Endothelial cell of umbilical vein (primary cell): ENCODE results near the gene CLTCL1. TPM values are rescaled to one million over a fixed set of nuclear protein-coding genes. Genes with fewer than 3 reads are reported as not detected.

Source experiments
- BruUV-seq: library from RNA; stranded (reverse); fragments of 400-500 nt; replicated peaks from 2 replicates; lab custom pipeline; 2021; lab: Mats Ljungman, UMichigan
- CTCF ChIA-PET: fragments of 300-600, 350-600 bp; sonication (Branson Sonifier 250); formaldehyde crosslinking; loops from one replicate; lab custom pipeline; 2021; ENCODE audit warnings: antibody characterized with exemption, inconsistent platforms; lab: Charles Lee
- POLR2A ChIA-PET: fragments of 300-600, 350-600 bp; sonication (Branson Sonifier 250); formaldehyde crosslinking; loops from one replicate; lab custom pipeline; 2021; ENCODE audit warnings: antibody characterized with exemption, inconsistent platforms; lab: Charles Lee
- DNase-seq: peaks from one replicate; pipeline ENCODE4 v3.0.0-alpha.2; 2011; ENCODE audit warnings: low read depth, low spot score
- FAIRE-seq: peaks from 2 replicates; lab custom pipeline; 2011; peaks lifted over from hg19 to GRCh38; lab: Jason Lieb, UNC
- H2AFZ ChIP-seq: 2 replicates; pipeline ENCODE4 v1.6.0; 2012; ENCODE audit warnings: low read depth, low read length, control low read depth, inconsistent platforms
- H3K27ac ChIP-seq: 2 replicates; pipeline ENCODE4 v1.5.1; 2011; ENCODE audit warnings: low read depth, mild to moderate bottlenecking, control low read depth, low read length, moderate library complexity; ENCODE audit not compliant: insufficient read depth
- H3K27me3 ChIP-seq, 2 experiments: 2 replicates each; pipeline versions ENCODE4 v1.6.0 to v1.6.1; 2011; ENCODE audit warnings: low read length in 2 of 2, mixed read lengths in 1 of 2; ENCODE audit not compliant: control insufficient read depth in 2 of 2, insufficient read depth in 2 of 2
- H3K36me3 ChIP-seq, 2 experiments: 2 replicates in 1 of 2; 3 replicates in 1 of 2; pipeline ENCODE4 v1.5.1; 2011; ENCODE audit warnings: low read length in 2 of 2, mild to moderate bottlenecking in 1 of 2, moderate library complexity in 1 of 2; ENCODE audit not compliant: control insufficient read depth in 2 of 2, insufficient read depth in 2 of 2; ENCODE audit errors: extremely low read depth in 1 of 2
- H3K4me1 ChIP-seq: 3 replicates; pipeline ENCODE4 v1.5.1; 2011; ENCODE audit warnings: mild to moderate bottlenecking, low read length; ENCODE audit not compliant: control insufficient read depth, insufficient read depth; ENCODE audit errors: extremely low read depth
- H3K4me2 ChIP-seq: 2 replicates; pipeline ENCODE4 v1.6.1; 2011; ENCODE audit warnings: low read length, control low read depth, mixed read lengths; ENCODE audit not compliant: insufficient read depth
- H3K4me3 ChIP-seq, 3 experiments: fragments of 200-600 bp in 1 of 3; sonication (generic), shearing (Covaris generic) in 1 of 3; replicated peaks in 1 of 3; 2 replicates each; pipeline ENCODE4 v1.5.1; 2011 to 2016; ENCODE audit warnings: control low read depth in 3 of 3, low read length in 3 of 3, mild to moderate bottlenecking in 2 of 3, inconsistent platforms in 1 of 3, low read depth in 1 of 3, moderate library complexity in 1 of 3; ENCODE audit not compliant: insufficient read depth in 1 of 3
- H3K79me2 ChIP-seq: 2 replicates; pipeline ENCODE4 v1.6.0; 2012; ENCODE audit warnings: low read length, inconsistent platforms; ENCODE audit not compliant: control insufficient read depth, insufficient read depth
- H3K9ac ChIP-seq: replicated peaks from 2 replicates; pipeline ENCODE3; 2011; ENCODE audit warnings: low read length, control low read depth; ENCODE audit not compliant: insufficient read depth; ENCODE audit errors: extremely low read depth
- H3K9me1 ChIP-seq: replicated peaks from 3 replicates; pipeline ENCODE4 v1.6.0; 2011; ENCODE audit warnings: mild to moderate bottlenecking, low read length; ENCODE audit not compliant: control insufficient read depth, insufficient read depth; ENCODE audit errors: extremely low read depth
- H3K9me3 ChIP-seq: replicated peaks from 2 replicates; pipeline ENCODE4 v1.5.1; 2012; ENCODE audit warnings: low read length, inconsistent platforms; ENCODE audit not compliant: control insufficient read depth, insufficient read depth
- H4K20me1 ChIP-seq: replicated peaks from 2 replicates; pipeline ENCODE3; 2011; ENCODE audit warnings: mild to moderate bottlenecking, low read length; ENCODE audit not compliant: control insufficient read depth, insufficient read depth; ENCODE audit errors: extremely low read depth
- EZH2 ChIP-seq: IDR thresholded peaks from 2 replicates; pipeline ENCODE4 v1.6.1; 2012; ENCODE audit warnings: borderline replicate concordance, low read depth, mild to moderate bottlenecking, moderate library complexity, low read length, inconsistent platforms; ENCODE audit not compliant: severe bottlenecking
- FOS ChIP-seq: IDR thresholded peaks from 2 replicates; pipeline ENCODE4 v1.6.1; 2011; ENCODE audit warnings: mild to moderate bottlenecking, low read length, moderate library complexity, borderline replicate concordance; ENCODE audit not compliant: insufficient read depth
- GATA2 ChIP-seq: IDR thresholded peaks from 2 replicates; pipeline ENCODE4 v1.7.0; 2011; ENCODE audit warnings: low read depth, mild to moderate bottlenecking, moderate library complexity, mixed read lengths, low read length; ENCODE audit not compliant: insufficient read length, insufficient read depth
- JUN ChIP-seq: IDR thresholded peaks from 2 replicates; pipeline ENCODE4 v1.6.1; 2011; ENCODE audit warnings: borderline replicate concordance, low read depth; ENCODE audit not compliant: insufficient read length, insufficient read depth
- MYC ChIP-seq: IDR thresholded peaks from one replicate; pipeline ENCODE4 v1.6.1; 2011; ENCODE audit warnings: mild to moderate bottlenecking, low read depth, low read length
- POLR2A ChIP-seq: IDR thresholded peaks from 2 replicates; pipeline ENCODE4 v1.6.1; 2012; ENCODE audit warnings: low read depth, mild to moderate bottlenecking, control low read depth, low read length
- POLR2AphosphoS5 ChIP-seq: IDR thresholded peaks from 2 replicates; pipeline ENCODE4 v1.6.1; 2012; ENCODE audit warnings: low read depth, mild to moderate bottlenecking, control low read depth, low read length, moderate library complexity; ENCODE audit not compliant: insufficient read depth
- dilution Hi-C: fragments of 300-500 bp; cut with MboI; formaldehyde crosslinking; loops from one replicate; pipeline ENCODE4 v1.15.0; 2019; ENCODE audit warnings: low sequenced_read_pairs; ENCODE audit not compliant: extremely low pct_ligation_motif_present
- intact Hi-C: fragments of 100-400 bp; cut with micrococcal nuclease; formaldehyde crosslinking; loops from one replicate; pipeline ENCODE4 v1.10.0; 2022
- polyA plus RNA-seq, 4 experiments: library from polyadenylated mRNA; depleted of rRNA in 3 of 4; stranded (reverse) in 3 of 4; unstranded in 1 of 4; fragments of >200 nt; gene quantifications; 2 replicates each; pipeline versions ENCODE4 v1.2.1 to v1.2.3, GENCODE V29; 2011 to 2012; ENCODE audit warnings: missing spikeins in 1 of 4
- small RNA-seq: library from RNA; depleted of rRNA; stranded (forward); fragments of <200 nt; gene quantifications from one replicate; pipeline ENCODE3, GENCODE V24; 2012; ENCODE audit warnings: low replicate concordance, low read depth; ENCODE audit not compliant: insufficient read depth, insufficient read length
- total RNA-seq: library from RNA; stranded (reverse); gene quantifications from 2 replicates; pipeline ENCODE4 v1.2.3, GENCODE V29; 2021
- TF ChIP-seq, protein P1 (sequence below): IDR thresholded peaks from 2 replicates; pipeline ENCODE4 v1.6.1; 2011; ENCODE audit not compliant: insufficient read depth, insufficient read length
- TF ChIP-seq, protein P2 (sequence below), 2 donors: IDR thresholded peaks; 1 replicate in 1 of 2; 2 replicates in 1 of 2; pipeline ENCODE4 v1.5.1; 2011; ENCODE audit warnings: low read length in 2 of 2, mild to moderate bottlenecking in 2 of 2, moderate library complexity in 2 of 2, control low read depth in 1 of 2, inconsistent platforms in 1 of 2, low read depth in 1 of 2; ENCODE audit not compliant: insufficient read depth in 1 of 2; ENCODE audit errors: extremely low read depth in 1 of 2

Gene CLTCL1
- total and polyA plus RNA-seq, 2 donors (not counting 3 experiments of a cell fraction or from before 2014, with no cell fraction given): 5.0 to 6.2 TPM

DNA sequence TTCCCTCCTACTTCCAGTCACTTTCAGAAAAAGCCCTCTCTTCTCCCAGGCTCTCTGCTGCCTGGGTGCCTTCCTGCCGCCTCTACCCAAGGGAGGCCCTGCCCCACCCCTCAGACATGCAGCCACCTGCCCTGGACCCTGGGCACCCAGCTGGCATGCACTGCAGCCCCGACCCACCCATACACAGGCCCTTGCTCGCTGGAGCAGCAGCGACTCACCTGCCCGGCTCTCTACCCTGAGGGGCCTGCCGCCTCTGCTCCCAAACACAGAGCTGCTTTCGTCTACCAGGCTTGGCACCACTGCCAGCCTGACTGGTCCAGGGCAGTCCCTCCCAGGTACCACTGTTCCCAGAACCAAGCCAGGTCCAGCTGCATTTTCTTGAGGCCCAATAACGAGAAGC is 161.6 kb downstream of the CLTCL1 start:
- H3K4me2 ChIP-seq: no peak overlapping the region
- TF ChIP-seq EZH2: no peak
- no peak for TF ChIP-seq POLR2AphosphoS5
- TF ChIP-seq, protein P1, sequence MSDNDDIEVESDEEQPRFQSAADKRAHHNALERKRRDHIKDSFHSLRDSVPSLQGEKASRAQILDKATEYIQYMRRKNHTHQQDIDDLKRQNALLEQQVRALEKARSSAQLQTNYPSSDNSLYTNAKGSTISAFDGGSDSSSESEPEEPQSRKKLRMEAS: no peak
- no peak for TF ChIP-seq GATA2
- TF ChIP-seq MYC: no peak
- TF ChIP-seq POLR2A: no peak
- TF ChIP-seq FOS: no peak
- TF ChIP-seq, protein P2, sequence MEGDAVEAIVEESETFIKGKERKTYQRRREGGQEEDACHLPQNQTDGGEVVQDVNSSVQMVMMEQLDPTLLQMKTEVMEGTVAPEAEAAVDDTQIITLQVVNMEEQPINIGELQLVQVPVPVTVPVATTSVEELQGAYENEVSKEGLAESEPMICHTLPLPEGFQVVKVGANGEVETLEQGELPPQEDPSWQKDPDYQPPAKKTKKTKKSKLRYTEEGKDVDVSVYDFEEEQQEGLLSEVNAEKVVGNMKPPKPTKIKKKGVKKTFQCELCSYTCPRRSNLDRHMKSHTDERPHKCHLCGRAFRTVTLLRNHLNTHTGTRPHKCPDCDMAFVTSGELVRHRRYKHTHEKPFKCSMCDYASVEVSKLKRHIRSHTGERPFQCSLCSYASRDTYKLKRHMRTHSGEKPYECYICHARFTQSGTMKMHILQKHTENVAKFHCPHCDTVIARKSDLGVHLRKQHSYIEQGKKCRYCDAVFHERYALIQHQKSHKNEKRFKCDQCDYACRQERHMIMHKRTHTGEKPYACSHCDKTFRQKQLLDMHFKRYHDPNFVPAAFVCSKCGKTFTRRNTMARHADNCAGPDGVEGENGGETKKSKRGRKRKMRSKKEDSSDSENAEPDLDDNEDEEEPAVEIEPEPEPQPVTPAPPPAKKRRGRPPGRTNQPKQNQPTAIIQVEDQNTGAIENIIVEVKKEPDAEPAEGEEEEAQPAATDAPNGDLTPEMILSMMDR (IDR thresholded peaks at IDR 0.05; ENCODE audit: extremely low read depth in 1 of 2, insufficient read depth in 1 of 2, low read depth in 1 of 2, low read length in 2 of 2): no peak
- TF ChIP-seq JUN: no peak
- H3K4me3 ChIP-seq: no peak overlapping the region
- H2AFZ ChIP-seq: no peak overlapping the region
- no peaks in the 10 kb centered on the region for H3K9me1 ChIP-seq
- BruUV-seq: no TSS peak
- no peaks in the 10 kb centered on the region for H3K9me3 ChIP-seq
- H3K27ac ChIP-seq: no peak overlapping the region
- dilution Hi-C loops (no loop called here), intact Hi-C loops (no loop called here)
- DNase-seq (no peak), FAIRE-seq (no peak)
- no peaks in the 10 kb centered on the region for H3K4me1 ChIP-seq
- no peaks in the 10 kb centered on the region for H3K79me2 ChIP-seq
- H3K36me3 ChIP-seq: peaks cover 3 to 21% of the 10 kb centered on the region in 2 experiments
- ChIA-PET CTCF (interaction anchor here (3.5 kb wide), 1 partner anchor 14 kb away, joined by 12 read pairs; the partner anchor contains the start of gene ESS2), POLR2A (no interaction called here)
- H3K27me3 ChIP-seq: no peaks in the 10 kb centered on the region
- H4K20me1 ChIP-seq: no peaks in the 10 kb centered on the region
- no peak overlapping the region for H3K9ac ChIP-seq

Small RNAs within 50 kb of the gene (small RNA-seq; reads per million reads assigned to genes)
- not detected for gene AC000081.1
- gene RF00398: not detected

Other genes starting within 250 kb of the CLTCL1 start
- gene DGCR2, start 169.3 kb downstream of the CLTCL1 start, total RNA-seq: 44.8 and 49.6 TPM in 2 replicates
- gene DGCR2, start 169.3 kb downstream of the CLTCL1 start, polyA plus RNA-seq: 51.2 and 61.7 TPM in 2 replicates
- not detected in 2 replicates for gene TSSK2, start 160.4 kb downstream of the CLTCL1 start, total RNA-seq
- not detected in 2 replicates for gene TSSK2, start 160.4 kb downstream of the CLTCL1 start, polyA plus RNA-seq
- 18.4 and 21.9 TPM in 2 replicates for gene ESS2, start 147.1 kb downstream of the CLTCL1 start, total RNA-seq
- gene ESS2, start 147.1 kb downstream of the CLTCL1 start, polyA plus RNA-seq: 20.1 and 22.8 TPM in 2 replicates
- not detected in 2 replicates for gene GSC2, start 141.4 kb downstream of the CLTCL1 start, total RNA-seq
- gene GSC2, start 141.4 kb downstream of the CLTCL1 start, polyA plus RNA-seq: not detected in 2 replicates
- gene SLC25A1, start 113.0 kb downstream of the CLTCL1 start, total RNA-seq: 94.5 and 102 TPM in 2 replicates
- 78.0 and 80.0 TPM in 2 replicates for gene SLC25A1, start 113.0 kb downstream of the CLTCL1 start, polyA plus RNA-seq
- gene HIRA, start 140.0 kb upstream of the CLTCL1 start, total RNA-seq: 27.7 and 30.9 TPM in 2 replicates
- 17.3 and 18.1 TPM in 2 replicates for gene HIRA, start 140.0 kb upstream of the CLTCL1 start, polyA plus RNA-seq
- gene MRPL40, start 140.8 kb upstream of the CLTCL1 start, total RNA-seq: 27.4 and 30.6 TPM in 2 replicates
- 17.5 and 22.0 TPM in 2 replicates for gene MRPL40, start 140.8 kb upstream of the CLTCL1 start, polyA plus RNA-seq
- 25.0 and 26.1 TPM in 2 replicates for gene C22orf39, start 156.0 kb upstream of the CLTCL1 start, total RNA-seq
- 27.4 and 28.0 TPM in 2 replicates for gene C22orf39, start 156.0 kb upstream of the CLTCL1 start, polyA plus RNA-seq
- gene UFD1, start 187.5 kb upstream of the CLTCL1 start, total RNA-seq: 122 and 127 TPM in 2 replicates
- 221 and 228 TPM in 2 replicates for gene UFD1, start 187.5 kb upstream of the CLTCL1 start, polyA plus RNA-seq
- gene CDC45, start 188.2 kb upstream of the CLTCL1 start, total RNA-seq: 40.6 and 44.7 TPM in 2 replicates
- gene CDC45, start 188.2 kb upstream of the CLTCL1 start, polyA plus RNA-seq: 33.2 and 36.6 TPM in 2 replicates
- gene CLDN5, start 232.7 kb upstream of the CLTCL1 start, total RNA-seq: 165 and 198 TPM in 2 replicates
- 252 and 295 TPM in 2 replicates for gene CLDN5, start 232.7 kb upstream of the CLTCL1 start, polyA plus RNA-seq